HCT116 (cell line): ENCODE measurements around the gene ZNF746. TPM values are rescaled to one million over a fixed set of nuclear protein-coding genes. Genes with fewer than 3 reads are reported as not detected.
"Not testable (repeated sequence)": the region's sequence is repeated elsewhere in the genome, so short reads cannot be mapped to it uniquely, and the experiment has no call there.

ENCODE experiments used
- ATAC-seq: fragments of 200-7000 bp; cut with Tn5 transposase; 2 replicates; pipeline ENCODE4 v1.9.1; 2020; ENCODE audit warnings: mild to moderate bottlenecking, moderate library complexity
- BruUV-seq: library from RNA; stranded (reverse); fragments of 400-500 nt; replicated peaks from 2 replicates; lab custom pipeline; 2021; lab: Mats Ljungman, UMichigan
- CTCF ChIA-PET: fragments of 300-600 bp; sonication (Branson Sonifier 250); formaldehyde crosslinking; loops from one replicate; lab custom pipeline; 2021; ENCODE audit warnings: antibody characterized with exemption; lab: Charles Lee
- POLR2A ChIA-PET: fragments of 300-600, 350-600 bp; sonication (Branson Sonifier 250); formaldehyde crosslinking; loops from one replicate; lab custom pipeline; 2021; ENCODE audit warnings: antibody characterized with exemption; lab: Charles Lee
- RAD21 ChIA-PET, 2 experiments: fragments of 300-600 bp; sonication (Branson Sonifier 250); formaldehyde crosslinking; loops; one replicate each; lab custom pipeline; 2023; ENCODE audit warnings: low total read pairs in 2 of 2; ENCODE audit not compliant: uncharacterized antibody in 2 of 2, unreplicated experiment in 2 of 2, low non-redundant PET in 1 of 2; lab: Charles Lee
- DNase-seq: peaks from one replicate; pipeline ENCODE4 v3.0.0-alpha.2; 2010; ENCODE audit warnings: low read depth, low spot score
- H2AFZ ChIP-seq: fragments of 200-600 bp; shearing (Covaris generic), sonication (generic); 2 replicates; pipeline ENCODE4 v1.6.1; 2017; ENCODE audit warnings: low read depth, mixed run types, mixed read lengths, antibody characterized with exemption, low read length; ENCODE audit not compliant: poor library complexity, severe bottlenecking
- H3K27ac ChIP-seq: 2 replicates; pipeline ENCODE4 v1.5.1; 2012; ENCODE audit warnings: low read depth, low read length
- H3K27me3 ChIP-seq: fragments of 200-600 bp; sonication (generic); 2 replicates; pipeline ENCODE4 v1.6.1; 2016; ENCODE audit warnings: mixed run types, low read length, mixed read lengths; ENCODE audit not compliant: insufficient read depth
- H3K36me3 ChIP-seq, 2 experiments: fragments of 200-500 bp in 1 of 2; fragments of 200-600 bp in 1 of 2; sonication (Bioruptor generic) in 1 of 2; sonication (generic) in 1 of 2; 2 replicates each; pipeline versions ENCODE4 v1.5.1 to v1.6.1; 2014 to 2016; ENCODE audit warnings: low read length in 2 of 2, inconsistent platforms in 1 of 2, mixed read lengths in 1 of 2, mixed run types in 1 of 2; ENCODE audit not compliant: insufficient read depth in 2 of 2, control insufficient read depth in 1 of 2
- H3K4me1 ChIP-seq, 2 experiments: fragments of 200-600 bp in 1 of 2; sonication (generic) in 1 of 2; 2 replicates each; pipeline versions ENCODE4 v1.5.1 to v1.6.1; 2012 to 2017; ENCODE audit warnings: low read length in 2 of 2, inconsistent platforms in 1 of 2, mild to moderate bottlenecking in 1 of 2, mixed read lengths in 1 of 2, mixed run types in 1 of 2, moderate library complexity in 1 of 2; ENCODE audit not compliant: insufficient read depth in 2 of 2, control insufficient read depth in 1 of 2
- H3K4me2 ChIP-seq: fragments of 200-600 bp; sonication (generic); 2 replicates; pipeline ENCODE4 v1.6.1; 2017; ENCODE audit warnings: mixed run types, low read length, mixed read lengths
- H3K4me3 ChIP-seq, 2 experiments: fragments of 200-600 bp in 1 of 2; sonication (generic) in 1 of 2; replicated peaks in 1 of 2; 2 replicates each; pipeline ENCODE4 v1.5.1; 2011 to 2016; ENCODE audit warnings: low read length in 2 of 2, control low read depth in 1 of 2, low read depth in 1 of 2, mild to moderate bottlenecking in 1 of 2, mixed read lengths in 1 of 2, mixed run types in 1 of 2
- H3K79me2 ChIP-seq: fragments of 200-600 bp; sonication (generic); 2 replicates; pipeline ENCODE4 v1.6.1; 2017; ENCODE audit warnings: mild to moderate bottlenecking, mixed run types, low read length, moderate library complexity, mixed read lengths; ENCODE audit not compliant: insufficient read depth
- H3K9ac ChIP-seq: fragments of 200-600 bp; sonication (generic); 2 replicates; pipeline ENCODE4 v1.6.1; 2016; ENCODE audit warnings: low read length, mixed read lengths
- H3K9me2 ChIP-seq: fragments of 200-600 bp; sonication (generic), shearing (Covaris generic); 2 replicates; pipeline ENCODE4 v1.6.1; 2017; ENCODE audit warnings: mixed run types, mild to moderate bottlenecking, moderate library complexity; ENCODE audit not compliant: insufficient read depth
- H3K9me3 ChIP-seq, 2 experiments: fragments of 200-500 bp in 1 of 2; fragments of 200-600 bp in 1 of 2; sonication (Bioruptor generic) in 1 of 2; sonication (generic) in 1 of 2; 2 replicates each; pipeline ENCODE4 v1.6.1; 2014 to 2017; ENCODE audit warnings: low read length in 2 of 2, mixed read lengths in 2 of 2, inconsistent platforms in 1 of 2, low read depth in 1 of 2, mild to moderate bottlenecking in 1 of 2, mixed run types in 1 of 2, moderate library complexity in 1 of 2; ENCODE audit not compliant: control insufficient read depth in 1 of 2, insufficient read depth in 1 of 2
- H4K20me1 ChIP-seq: fragments of 200-600 bp; sonication (generic), shearing (Covaris generic); 2 replicates; pipeline ENCODE4 v1.6.1; 2017; ENCODE audit warnings: mixed run types, mild to moderate bottlenecking, moderate library complexity; ENCODE audit not compliant: insufficient read depth
- CBX3 ChIP-seq: IDR thresholded peaks from 2 replicates; pipeline ENCODE4 v1.6.1; 2012; ENCODE audit warnings: low read depth
- CTCF ChIP-seq, 3 experiments: fragments of 200-600 bp in 1 of 3; sonication (generic) in 1 of 3; IDR thresholded peaks in 2 of 3; conservative IDR thresholded peaks in 1 of 3; 2 replicates each; pipeline ENCODE4 v1.5.1; 2012 to 2017; ENCODE audit warnings: low read depth in 2 of 3, low read length in 2 of 3, antibody characterized with exemption in 1 of 3, borderline replicate concordance in 1 of 3, control low read depth in 1 of 3, mild to moderate bottlenecking in 1 of 3, mixed read lengths in 1 of 3, mixed run types in 1 of 3, moderate library complexity in 1 of 3; ENCODE audit not compliant: insufficient read depth in 1 of 3
- EZH2phosphoT487 ChIP-seq: fragments of 200-600 bp; IDR thresholded peaks from 2 replicates; pipeline ENCODE4 v1.6.1; 2018; ENCODE audit warnings: antibody characterized with exemption, borderline replicate concordance
- POLR2A ChIP-seq: IDR thresholded peaks from 2 replicates; pipeline ENCODE4 v1.7.0; 2011; ENCODE audit warnings: borderline replicate concordance; ENCODE audit not compliant: insufficient read depth, insufficient read length; ENCODE audit errors: extremely low read depth
- RAD21 ChIP-seq: IDR thresholded peaks from 2 replicates; pipeline ENCODE4 v1.6.1; 2012; ENCODE audit warnings: low read depth, mild to moderate bottlenecking
- REST ChIP-seq: IDR thresholded peaks from 2 replicates; pipeline ENCODE4 v1.6.1; 2012; ENCODE audit warnings: low read depth
- SIN3A ChIP-seq: IDR thresholded peaks from 2 replicates; pipeline ENCODE4 v1.6.1; 2012; ENCODE audit warnings: low read depth
- TCF7L2 ChIP-seq: IDR thresholded peaks from 2 replicates; pipeline ENCODE4 v1.7.0; 2011; ENCODE audit warnings: borderline replicate concordance, inconsistent platforms; ENCODE audit not compliant: insufficient read depth, insufficient read length; ENCODE audit errors: extremely low read depth
- ZFX ChIP-seq: fragments of 450-650 bp; IDR thresholded peaks from 2 replicates; pipeline ENCODE4 v1.6.1; 2017
- intact Hi-C: fragments of 100-400 bp; cut with micrococcal nuclease; formaldehyde crosslinking; loops from 2 replicates; pipeline ENCODE4 v1.10.0; 2022
- total RNA-seq: library from RNA; stranded (reverse); gene quantifications from one replicate; pipeline ENCODE4 v1.2.1, GENCODE V29; 2021; ENCODE audit not compliant: unreplicated experiment

ZNF746 gene
- total RNA-seq, 1 experiment from 2014 or later, result 18.7 TPM

- Histone ChIP-seq H3K9me2 (no peaks in the 10 kb centered on the region), H3K9ac (no peak overlapping the region), H3K27me3 (no peaks in the 10 kb centered on the region), H3K36me3 (peaks cover 15 to 16% of the 10 kb centered on the region in 2 experiments; a peak in 3 of 4 replicates), H3K4me2 (no peak overlapping the region), H4K20me1 (no peaks in the 10 kb centered on the region), H3K4me3 (no peak overlapping the region), H2AFZ (no peak overlapping the region), H3K79me2 (peaks cover 28% of the 10 kb centered on the region), H3K27ac (no peak overlapping the region), H3K4me1 (peaks cover 8 to 20% of the 10 kb centered on the region in 2 experiments), H3K9me3 (no peaks in the 10 kb centered on the region)
- ATAC-seq (no peak), DNase-seq (no peak)
- ChIA-PET POLR2A (no interaction called here), CTCF (no interaction called here), RAD21 (no interaction called here)
- no TSS peak for BruUV-seq
- TF ChIP-seq TCF7L2 (no peak), POLR2A (no peak), CTCF (IDR thresholded peaks at IDR 0.05 in 2 of 3, conservative IDR thresholded peaks at IDR 0.05 in 1 of 3; ENCODE audit: borderline replicate concordance in 1 of 3, insufficient read depth in 1 of 3, low read depth in 2 of 3, low read length in 2 of 3) (no peak), RAD21 (no peak), ZFX (no peak), EZH2phosphoT487 (no peak), SIN3A (no peak), REST (no peak), CBX3 (no peak)
- intact Hi-C loops, result no loop called here
Observed at GRCh38 chr7:149494738-149495368, 2.8 kb downstream of the ZNF746 start.

GRCh38 chr7:149493975-149494374 lies 3.6 kb downstream of the ZNF746 start:
- H3K4me2 ChIP-seq, H2AFZ ChIP-seq, H3K27me3 ChIP-seq, POLR2A ChIA-PET, H3K9ac ChIP-seq, DNase-seq, H3K9me2 ChIP-seq, ATAC-seq, intact Hi-C loops, H4K20me1 ChIP-seq, BruUV-seq, H3K27ac ChIP-seq, H3K9me3 ChIP-seq, RAD21 ChIA-PET, CTCF ChIA-PET, H3K4me3 ChIP-seq: not testable (repeated sequence)
- Histone ChIP-seq H3K79me2 (peaks cover 28% of the 10 kb centered on the region), H3K4me1 (peaks cover 8 to 20% of the 10 kb centered on the region in 2 experiments), H3K36me3 (peaks cover 15 to 17% of the 10 kb centered on the region in 2 experiments; a peak in 3 of 4 replicates)
